CD4-positive, alpha-beta T cell treated with Interleukin-15 for 1 hour (primary cell): ENCODE data around the gene SH3RF1.
"Not testable (repeated sequence)": the region's sequence is repeated elsewhere in the genome, so short reads cannot be mapped to it uniquely, and the experiment has no call there.

ENCODE experiments used
- DNase-seq: peaks from one replicate; pipeline ENCODE4 v3.0.0-alpha.2; 2020

SH3RF1 gene

GRCh38 chr4:169197206-169197605, 73.5 kb downstream of the SH3RF1 start:
- not testable (repeated sequence) for DNase-seq

- DNase-seq = no peak
Observed at GRCh38 chr4:169195032-169195431, 75.7 kb downstream of the SH3RF1 start.

- DNase-seq = not testable (repeated sequence)
Observed at GRCh38 chr4:169189968-169190367, 80.8 kb downstream of the SH3RF1 start.

- DNase-seq = no peak
Observed at GRCh38 chr4:169189372-169189771, 81.4 kb downstream of the SH3RF1 start.

- DNase-seq = no peak
Observed at GRCh38 chr4:169188204-169188603, 82.6 kb downstream of the SH3RF1 start.

GRCh38 chr4:169185133-169185956, 85.4 kb downstream of the SH3RF1 start:
- DNase-seq = no peak

GRCh38 chr4:169184686-169185085, 86.1 kb downstream of the SH3RF1 start:
- no peak for DNase-seq

GRCh38 chr4:169184236-169184635, 86.5 kb downstream of the SH3RF1 start:
- DNase-seq = no peak

- no peak for DNase-seq
Observed at GRCh38 chr4:169183581-169183980, 87.2 kb downstream of the SH3RF1 start.

- no peak for DNase-seq
Observed at GRCh38 chr4:169179609-169180521, 90.9 kb downstream of the SH3RF1 start.

GRCh38 chr4:169178092-169178491, 92.7 kb downstream of the SH3RF1 start:
- DNase-seq = not testable (repeated sequence)

- DNase-seq = no peak
Observed at GRCh38 chr4:169175476-169175875, 95.3 kb downstream of the SH3RF1 start.

- DNase-seq = no peak
Observed at GRCh38 chr4:169175035-169175434, 95.7 kb downstream of the SH3RF1 start.

GRCh38 chr4:169174247-169174646, 96.5 kb downstream of the SH3RF1 start:
- no peak for DNase-seq

GRCh38 chr4:169167957-169168858, 102.5 kb downstream of the SH3RF1 start:
- DNase-seq = no peak

- DNase-seq = no peak
Observed at GRCh38 chr4:169164669-169165415, 105.9 kb downstream of the SH3RF1 start.

GRCh38 chr4:169163947-169164668, 106.6 kb downstream of the SH3RF1 start:
- DNase-seq = no peak

GRCh38 chr4:169163495-169163894, 107.3 kb downstream of the SH3RF1 start:
- DNase-seq = no peak

- DNase-seq = no peak
Observed at GRCh38 chr4:169160825-169161224, 109.9 kb downstream of the SH3RF1 start.

- DNase-seq = no peak
Observed at GRCh38 chr4:169159624-169160171, 111.1 kb downstream of the SH3RF1 start.

- no peak for DNase-seq
Observed at GRCh38 chr4:169158861-169159260, 111.9 kb downstream of the SH3RF1 start.
